Measurements from ENCODE around the gene VWA5B2.
A peak's percentile ranks its signal among the peaks of the same experiment; 100 is the strongest.
"Not testable (repeated sequence)": the region's sequence is repeated elsewhere in the genome, so short reads cannot be mapped to it uniquely, and the experiment has no call there.

Gene VWA5B2

GRCh38 chr3:184248454-184249411, 19.3 kb downstream of the VWA5B2 start, which contains the start of gene ALG3:
Gene ALG3, minus strand, starts transcription at chr3:184248962. Its CDS starts 22 bp downstream, at chr3:184248940.
- DNase-seq = peak; percentile 92

GRCh38 chr3:184249412-184250166, 20.2 kb downstream of the VWA5B2 start, which contains the start of gene EEF1AKMT4:
Gene EEF1AKMT4, plus strand, starts transcription at chr3:184249672. Its CDS starts 23 bp downstream, at chr3:184249695.
- peak; percentile 96 for DNase-seq

- DNase-seq = peak; percentile 96
These were observed 20.9 kb downstream of the VWA5B2 start for GRCh38 chr3:184250167-184250828.

GRCh38 chr3:184255291-184256039, 26.1 kb downstream of the VWA5B2 start:
- no peak for DNase-seq

- DNase-seq = no peak
These were observed 27.9 kb downstream of the VWA5B2 start for GRCh38 chr3:184257083-184257915.

- DNase-seq = no peak
These were observed 29.5 kb downstream of the VWA5B2 start for GRCh38 chr3:184258926-184259325.

GRCh38 chr3:184259396-184259877, 30.1 kb downstream of the VWA5B2 start:
- DNase-seq = no peak

GRCh38 chr3:184259878-184260723, 30.7 kb downstream of the VWA5B2 start:
- DNase-seq = peak; percentile 51

- DNase-seq = no peak
These were observed 31.4 kb downstream of the VWA5B2 start for GRCh38 chr3:184260724-184261269.

GRCh38 chr3:184261270-184261853, 32.0 kb downstream of the VWA5B2 start, which contains the start of gene CAMK2N2:
Gene CAMK2N2, minus strand, starts transcription at chr3:184261553. Its CDS starts 268 bp downstream, at chr3:184261285.
- DNase-seq = peak; percentile 70

- DNase-seq = peak; percentile 53
These were observed 32.7 kb downstream of the VWA5B2 start for GRCh38 chr3:184261854-184262763.

GRCh38 chr3:184262764-184263179, 33.4 kb downstream of the VWA5B2 start:
- DNase-seq = no peak

- DNase-seq = not testable (repeated sequence)
These were observed 37.9 kb downstream of the VWA5B2 start for GRCh38 chr3:184267249-184267648.

GRCh38 chr3:184272269-184272668, 42.9 kb downstream of the VWA5B2 start:
- DNase-seq = no peak

GRCh38 chr3:184275381-184275701, 46.0 kb downstream of the VWA5B2 start:
- no peak for DNase-seq

GRCh38 chr3:184275961-184276910, 46.9 kb downstream of the VWA5B2 start, which contains the start of gene ECE2:
Gene ECE2, plus strand, starts transcription at chr3:184276022. Its CDS starts 132 bp downstream, at chr3:184276154.
- DNase-seq = no peak

- no peak for DNase-seq
These were observed 48.0 kb downstream of the VWA5B2 start for GRCh38 chr3:184277366-184277765.

Data from stimulated activated CD8-positive, alpha-beta memory T cell treated with anti-CD3 and anti-CD28 coated beads, Interleukin-4, amount 100 ng/mL, for 48 hours (primary cell).